Kidney (tissue), 14 donors: ENCODE results near the gene SLC44A4. TPM values are rescaled to one million over a fixed set of nuclear protein-coding genes. Genes with fewer than 3 reads are reported as not detected.

ENCODE experiments used
- DNase-seq, 5 donors: peaks; one replicate each; pipeline ENCODE4 v3.0.0-alpha.2; 2013 to 2020
- FAIRE-seq: peaks from 2 replicates; lab custom pipeline; 2012; peaks lifted over from hg19 to GRCh38; lab: Jason Lieb, UNC
- H3K27ac ChIP-seq, 2 donors: one replicate each; pipeline ENCODE4 v1.7.0; 2013; ENCODE audit warnings: low read depth in 2 of 2, low read length in 2 of 2, inconsistent platforms in 1 of 2
- H3K27me3 ChIP-seq: one replicate; pipeline ENCODE4 v1.7.1; 2013; ENCODE audit warnings: low read length, inconsistent platforms; ENCODE audit not compliant: control insufficient read depth, insufficient read depth
- H3K36me3 ChIP-seq, 3 donors: one replicate each; pipeline versions ENCODE4 v1.7.0 to v1.7.1; 2013; ENCODE audit warnings: low read length in 3 of 3, control low read depth in 1 of 3, inconsistent platforms in 1 of 3; ENCODE audit not compliant: insufficient read depth in 3 of 3, control insufficient read depth in 2 of 3
- H3K4me1 ChIP-seq, 3 donors: one replicate each; pipeline versions ENCODE4 v1.7.0 to v1.7.1; 2013; ENCODE audit warnings: low read length in 3 of 3, inconsistent platforms in 1 of 3, low read depth in 1 of 3; ENCODE audit not compliant: control insufficient read depth in 2 of 3, insufficient read depth in 2 of 3
- H3K4me3 ChIP-seq, 3 donors: one replicate each; pipeline versions ENCODE4 v1.7.0 to v1.8.1; 2013; ENCODE audit warnings: low read length in 3 of 3, control low read depth in 1 of 3, inconsistent platforms in 1 of 3
- H3K9ac ChIP-seq, 3 donors: one replicate each; pipeline versions ENCODE4 v1.7.0 to v1.7.1; 2013; ENCODE audit warnings: low read length in 3 of 3, control low read depth in 1 of 3, inconsistent platforms in 1 of 3
- H3K9me3 ChIP-seq, 3 donors: one replicate each; pipeline versions ENCODE4 v1.7.0 to v1.7.1; 2013; ENCODE audit warnings: low read length in 3 of 3, control low read depth in 1 of 3, inconsistent platforms in 1 of 3; ENCODE audit not compliant: control insufficient read depth in 2 of 3, insufficient read depth in 1 of 3
- CTCF ChIP-seq: IDR thresholded peaks from 3 replicates; pipeline ENCODE4 v1.5.1; 2012; ENCODE audit warnings: mild to moderate bottlenecking, moderate library complexity, borderline replicate concordance; ENCODE audit not compliant: insufficient read depth; ENCODE audit errors: extremely low read depth
- intact Hi-C: fragments of 100-400 bp; cut with DNase I; formaldehyde crosslinking; loops from one replicate; pipeline ENCODE4 v1.11.1; 2022
- polyA plus RNA-seq: library from polyadenylated mRNA; stranded (reverse); fragments of 350-450 nt; fragmentation: Illumina TruSeq; extraction: RNeasy Lipid Tissue Mini Kit (QIAGEN cat#74804); gene quantifications from one replicate; pipeline ENCODE4 v1.2.3, GENCODE V29; 2014; ENCODE audit warnings: low read depth, low replicate concordance; ENCODE audit not compliant: insufficient read depth
- total RNA-seq: library from RNA; stranded (reverse); fragmentation: NEBNext Ultra II Directional; extraction: Animal tissue kit (Norgen Biotek cat#: 25700); gene quantifications from one replicate; pipeline ENCODE4 v1.2.1, GENCODE V29; 2021
- donor health status: control.
- donor health status: control.
- donor health status: control.
- donor health status: control.
- donor health status: control.
- donor health status: DM: yes; HTN: yes; CAD: no.
- donor health status: Normal renal cell carcinoma (clear cell type).

SLC44A4 gene
- total and polyA plus RNA-seq, 2 donors from 2014 or later: 37.4 to 137 TPM

- no peak for FAIRE-seq
- intact Hi-C loops: no loop called here
- Histone ChIP-seq H3K9me3 (no peaks in the 10 kb centered on the region), H3K4me3 (no peak overlapping the region), H3K27ac (no peak overlapping the region), H3K9ac (no peak overlapping the region), H3K36me3 (peaks cover 2 to 37% (median 16%) of the 10 kb centered on the region in 3 donors), H3K4me1 (peaks cover 0 to 8% (median 0%) of the 10 kb centered on the region in 3 donors), H3K27me3 (no peaks in the 10 kb centered on the region)
- no peak for TF ChIP-seq CTCF
- peak in 1 of 5 donors; percentile 57 for DNase-seq
These were observed 2.5 kb upstream of the SLC44A4 start for GRCh38 chr6:31881136-31881859.

- intact Hi-C loops: no loop called here
- no peak for FAIRE-seq
- no peak overlapping the region for H3K9ac ChIP-seq
These were observed 1.8 kb upstream of the SLC44A4 start for GRCh38 chr6:31880616-31881015.

GRCh38 chr6:31879901-31880300 is 1.1 kb upstream of the SLC44A4 start:
- Histone ChIP-seq H3K36me3 (peaks cover 2 to 34% (median 20%) of the 10 kb centered on the region in 3 donors), H3K27ac (no peak overlapping the region), H3K9me3 (no peaks in the 10 kb centered on the region), H3K9ac (no peak overlapping the region), H3K4me3 (no peak overlapping the region), H3K27me3 (no peaks in the 10 kb centered on the region), H3K4me1 (peaks cover 0 to 8% (median 0%) of the 10 kb centered on the region in 3 donors)
- DNase-seq: peak in 1 of 5 donors; percentile 66
- intact Hi-C loops: no loop called here
- FAIRE-seq: no peak
- no peak for TF ChIP-seq CTCF

More at GRCh38 chr6:31880616-31881015, 1.8 kb upstream of the SLC44A4 start:
- no peaks in the 10 kb centered on the region for H3K27me3 ChIP-seq
- H3K9me3 ChIP-seq: no peaks in the 10 kb centered on the region
- H3K4me1 ChIP-seq: peaks cover 0 to 8% (median 0%) of the 10 kb centered on the region in 3 donors
- no peak for DNase-seq
- H3K4me3 ChIP-seq: no peak overlapping the region
- no peak for TF ChIP-seq CTCF
- peaks cover 2 to 37% (median 18%) of the 10 kb centered on the region in 3 donors for H3K36me3 ChIP-seq
- no peak overlapping the region for H3K27ac ChIP-seq
